ENCODE results near the gene SH2D7. TPM values are rescaled to one million over a fixed set of nuclear protein-coding genes. Genes with fewer than 3 reads are reported as not detected.

Gene SH2D7
- total and polyA plus RNA-seq, 2 donors (not counting 3 experiments of a cell fraction or from before 2014, with no cell fraction given) = not detected

DNA sequence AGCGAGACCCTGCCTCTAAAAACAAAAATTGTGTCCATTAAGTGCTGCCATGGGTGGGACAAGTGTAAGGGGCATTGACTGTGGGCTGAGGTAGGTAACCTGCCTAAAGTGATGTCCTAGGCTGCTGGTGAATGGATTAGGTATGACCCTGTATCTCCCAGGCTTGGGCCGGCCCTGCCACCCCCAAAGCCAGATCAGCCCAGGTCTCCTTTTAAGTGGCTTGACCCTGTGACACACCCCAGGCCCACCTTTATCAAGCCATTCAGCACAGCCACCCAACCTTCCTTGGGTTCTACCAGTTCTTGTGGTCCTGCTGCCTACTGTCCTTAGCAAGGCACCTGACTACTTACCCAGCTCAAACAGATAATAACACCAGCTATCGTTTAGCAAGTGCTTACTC lies 20.2 kb downstream of the SH2D7 start:
- dilution Hi-C loops (cut with MboI; ENCODE audit: extremely low pct_ligation_motif_present, low sequenced_read_pairs) (no loop called here), intact Hi-C loops (cut with micrococcal nuclease) (no loop called here)
- no peak overlapping the region for H3K27ac ChIP-seq (ENCODE audit: insufficient read depth, low read depth, low read length)
- ChIA-PET POLR2A (no interaction called here), CTCF (interaction anchor here (0.6 to 11.2 kb wide), 18 partner anchors 18 to 187 kb away, joined by 3 to 273 read pairs (median 6); partner anchors contain the start of genes CIB2, IDH3A and SKIC8)
- H3K4me3 ChIP-seq (replicated peaks in 1 of 3; ENCODE audit: insufficient read depth in 1 of 3, low read depth in 1 of 3, low read length in 3 of 3) = no peak overlapping the region
- H2AFZ ChIP-seq (ENCODE audit: low read depth, low read length) = no peak overlapping the region
- H3K27me3 ChIP-seq (ENCODE audit: control insufficient read depth in 2 of 2, insufficient read depth in 2 of 2, low read length in 2 of 2) = no peaks in the 10 kb centered on the region
- H3K9me1 ChIP-seq (replicated peaks; ENCODE audit: control insufficient read depth, extremely low read depth, insufficient read depth, low read length) = no peaks in the 10 kb centered on the region
- no peak for FAIRE-seq
- H3K9ac ChIP-seq (replicated peaks; ENCODE audit: extremely low read depth, insufficient read depth, low read length) = no peak overlapping the region
- no peaks in the 10 kb centered on the region for H3K79me2 ChIP-seq (ENCODE audit: control insufficient read depth, insufficient read depth, low read length)
- no TSS peak for BruUV-seq (replicated peaks)
- H3K4me2 ChIP-seq (ENCODE audit: insufficient read depth, low read length) = no peak overlapping the region
- H3K9me3 ChIP-seq (replicated peaks; ENCODE audit: control insufficient read depth, insufficient read depth, low read length) = no peaks in the 10 kb centered on the region
- no peaks in the 10 kb centered on the region for H3K36me3 ChIP-seq (ENCODE audit: control insufficient read depth in 2 of 2, extremely low read depth in 1 of 2, insufficient read depth in 2 of 2, low read length in 2 of 2)
- no peak for DNase-seq (ENCODE audit: low read depth, low spot score)
- no peaks in the 10 kb centered on the region for H4K20me1 ChIP-seq (replicated peaks; ENCODE audit: control insufficient read depth, extremely low read depth, insufficient read depth, low read length)
- no peaks in the 10 kb centered on the region for H3K4me1 ChIP-seq (ENCODE audit: control insufficient read depth, extremely low read depth, insufficient read depth, low read length)
- TF ChIP-seq FOS (IDR thresholded peaks at IDR 0.05; ENCODE audit: borderline replicate concordance, insufficient read depth, low read length) = no peak
- TF ChIP-seq, protein P1, sequence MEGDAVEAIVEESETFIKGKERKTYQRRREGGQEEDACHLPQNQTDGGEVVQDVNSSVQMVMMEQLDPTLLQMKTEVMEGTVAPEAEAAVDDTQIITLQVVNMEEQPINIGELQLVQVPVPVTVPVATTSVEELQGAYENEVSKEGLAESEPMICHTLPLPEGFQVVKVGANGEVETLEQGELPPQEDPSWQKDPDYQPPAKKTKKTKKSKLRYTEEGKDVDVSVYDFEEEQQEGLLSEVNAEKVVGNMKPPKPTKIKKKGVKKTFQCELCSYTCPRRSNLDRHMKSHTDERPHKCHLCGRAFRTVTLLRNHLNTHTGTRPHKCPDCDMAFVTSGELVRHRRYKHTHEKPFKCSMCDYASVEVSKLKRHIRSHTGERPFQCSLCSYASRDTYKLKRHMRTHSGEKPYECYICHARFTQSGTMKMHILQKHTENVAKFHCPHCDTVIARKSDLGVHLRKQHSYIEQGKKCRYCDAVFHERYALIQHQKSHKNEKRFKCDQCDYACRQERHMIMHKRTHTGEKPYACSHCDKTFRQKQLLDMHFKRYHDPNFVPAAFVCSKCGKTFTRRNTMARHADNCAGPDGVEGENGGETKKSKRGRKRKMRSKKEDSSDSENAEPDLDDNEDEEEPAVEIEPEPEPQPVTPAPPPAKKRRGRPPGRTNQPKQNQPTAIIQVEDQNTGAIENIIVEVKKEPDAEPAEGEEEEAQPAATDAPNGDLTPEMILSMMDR (IDR thresholded peaks at IDR 0.05; ENCODE audit: extremely low read depth in 1 of 2, insufficient read depth in 1 of 2, low read depth in 1 of 2, low read length in 2 of 2) = no peak

DNA sequence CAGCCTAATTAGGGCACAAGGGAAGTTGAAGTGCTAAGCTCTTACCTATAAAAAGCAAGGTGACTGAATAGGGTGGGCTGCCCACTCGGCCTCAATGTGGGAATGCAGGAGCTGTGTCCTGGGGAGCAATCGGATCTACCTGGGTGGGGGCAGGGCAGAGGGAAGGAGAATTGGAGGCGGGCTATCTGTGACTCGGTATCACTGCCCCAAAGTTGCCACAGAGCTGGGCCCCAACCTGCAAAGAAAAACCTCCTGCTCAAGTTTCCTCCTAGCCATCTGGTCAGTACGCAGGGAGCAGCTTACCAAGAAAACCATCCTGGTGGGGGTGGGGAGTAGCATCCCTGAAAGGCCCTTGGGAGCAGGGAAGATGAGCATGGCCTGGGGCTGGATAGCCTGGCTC lies 28.2 kb downstream of the SH2D7 start:
- Histone ChIP-seq H4K20me1 (replicated peaks; ENCODE audit: control insufficient read depth, extremely low read depth, insufficient read depth, low read length) (no peaks in the 10 kb centered on the region), H3K79me2 (ENCODE audit: control insufficient read depth, insufficient read depth, low read length) (no peaks in the 10 kb centered on the region), H2AFZ (ENCODE audit: low read depth, low read length) (no peak overlapping the region), H3K27ac (ENCODE audit: insufficient read depth, low read depth, low read length) (no peak overlapping the region), H3K36me3 (ENCODE audit: control insufficient read depth in 2 of 2, extremely low read depth in 1 of 2, insufficient read depth in 2 of 2, low read length in 2 of 2) (no peaks in the 10 kb centered on the region), H3K27me3 (ENCODE audit: control insufficient read depth in 2 of 2, insufficient read depth in 2 of 2, low read length in 2 of 2) (no peaks in the 10 kb centered on the region), H3K9me3 (replicated peaks; ENCODE audit: control insufficient read depth, insufficient read depth, low read length) (no peaks in the 10 kb centered on the region), H3K4me2 (ENCODE audit: insufficient read depth, low read length) (no peak overlapping the region), H3K4me1 (ENCODE audit: control insufficient read depth, extremely low read depth, insufficient read depth, low read length) (no peaks in the 10 kb centered on the region), H3K4me3 (replicated peaks in 1 of 3; ENCODE audit: insufficient read depth in 1 of 3, low read depth in 1 of 3, low read length in 3 of 3) (no peak overlapping the region), H3K9me1 (replicated peaks; ENCODE audit: control insufficient read depth, extremely low read depth, insufficient read depth, low read length) (no peaks in the 10 kb centered on the region), H3K9ac (replicated peaks; ENCODE audit: extremely low read depth, insufficient read depth, low read length) (no peak overlapping the region)
- DNase-seq (ENCODE audit: low read depth, low spot score) (no peak), FAIRE-seq (no peak)
- dilution Hi-C loops (cut with MboI; ENCODE audit: extremely low pct_ligation_motif_present, low sequenced_read_pairs) (no loop called here), intact Hi-C loops (cut with micrococcal nuclease) (no loop called here)
- TF ChIP-seq, protein P1 (IDR thresholded peaks at IDR 0.05; ENCODE audit: extremely low read depth in 1 of 2, insufficient read depth in 1 of 2, low read depth in 1 of 2, low read length in 2 of 2) = no peak
- TF ChIP-seq GATA2 (IDR thresholded peaks at IDR 0.05; ENCODE audit: insufficient read depth, insufficient read length, low read depth, low read length) (no peak), EZH2 (IDR thresholded peaks at IDR 0.05; ENCODE audit: borderline replicate concordance, low read depth, low read length, severe bottlenecking) (no peak), MYC (IDR thresholded peaks at IDR 0.05; ENCODE audit: low read depth, low read length) (no peak), POLR2AphosphoS5 (IDR thresholded peaks at IDR 0.05; ENCODE audit: insufficient read depth, low read depth, low read length) (no peak), POLR2A (IDR thresholded peaks at IDR 0.05; ENCODE audit: low read depth, low read length) (no peak), FOS (IDR thresholded peaks at IDR 0.05; ENCODE audit: borderline replicate concordance, insufficient read depth, low read length) (no peak), JUN (IDR thresholded peaks at IDR 0.05; ENCODE audit: borderline replicate concordance, insufficient read depth, insufficient read length, low read depth) (no peak)
- TF ChIP-seq, protein P2, sequence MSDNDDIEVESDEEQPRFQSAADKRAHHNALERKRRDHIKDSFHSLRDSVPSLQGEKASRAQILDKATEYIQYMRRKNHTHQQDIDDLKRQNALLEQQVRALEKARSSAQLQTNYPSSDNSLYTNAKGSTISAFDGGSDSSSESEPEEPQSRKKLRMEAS (IDR thresholded peaks at IDR 0.05; ENCODE audit: insufficient read depth, insufficient read length) = no peak
- POLR2A ChIA-PET = no interaction called here
- CTCF ChIA-PET = interaction anchor here (1.3 to 2.4 kb wide), 3 partner anchors 11 to 75 kb away, joined by 4 to 12 read pairs (median 11); partner anchors contain the start of gene CIB2
- BruUV-seq (replicated peaks) = no TSS peak
